GM18498 (cell line): ENCODE results near the gene MYH6.
"Not testable (repeated sequence)": the region's sequence is repeated elsewhere in the genome, so short reads cannot be mapped to it uniquely, and the experiment has no call there.

Experiments used
- ATAC-seq: cut with Tn5 transposase; IDR thresholded peaks from one replicate; pipeline ENCODE4 v1.9.1; 2021; ENCODE audit warnings: mild to moderate bottlenecking, moderate library complexity; ENCODE audit not compliant: unreplicated experiment

MYH6 gene

GRCh38 chr14:23399591-23399990 is 8.5 kb downstream of the MYH6 start:
- ATAC-seq, result no peak

GRCh38 chr14:23399136-23399535 is 8.9 kb downstream of the MYH6 start:
- no peak for ATAC-seq

DNA sequence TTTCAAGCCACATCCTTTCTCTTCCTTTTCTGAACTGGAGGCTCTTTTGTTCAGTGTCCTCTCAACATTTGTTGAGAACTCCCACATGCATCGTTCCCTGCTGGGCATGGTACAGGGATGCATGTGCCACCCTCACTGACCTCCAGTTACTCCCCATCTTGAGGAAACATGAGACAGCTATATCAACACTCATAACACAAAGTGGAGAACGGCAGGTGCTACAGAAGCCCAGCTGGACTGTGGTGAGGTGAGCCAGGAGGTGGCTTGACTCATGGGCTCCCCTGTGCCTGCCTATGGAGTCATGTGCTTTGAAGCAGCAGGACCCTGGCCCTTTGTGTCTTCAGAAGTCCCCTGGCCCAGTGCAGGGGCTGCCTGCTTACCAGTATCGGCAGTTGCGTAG is 9.7 kb downstream of the MYH6 start:
- no peak for ATAC-seq

DNA sequence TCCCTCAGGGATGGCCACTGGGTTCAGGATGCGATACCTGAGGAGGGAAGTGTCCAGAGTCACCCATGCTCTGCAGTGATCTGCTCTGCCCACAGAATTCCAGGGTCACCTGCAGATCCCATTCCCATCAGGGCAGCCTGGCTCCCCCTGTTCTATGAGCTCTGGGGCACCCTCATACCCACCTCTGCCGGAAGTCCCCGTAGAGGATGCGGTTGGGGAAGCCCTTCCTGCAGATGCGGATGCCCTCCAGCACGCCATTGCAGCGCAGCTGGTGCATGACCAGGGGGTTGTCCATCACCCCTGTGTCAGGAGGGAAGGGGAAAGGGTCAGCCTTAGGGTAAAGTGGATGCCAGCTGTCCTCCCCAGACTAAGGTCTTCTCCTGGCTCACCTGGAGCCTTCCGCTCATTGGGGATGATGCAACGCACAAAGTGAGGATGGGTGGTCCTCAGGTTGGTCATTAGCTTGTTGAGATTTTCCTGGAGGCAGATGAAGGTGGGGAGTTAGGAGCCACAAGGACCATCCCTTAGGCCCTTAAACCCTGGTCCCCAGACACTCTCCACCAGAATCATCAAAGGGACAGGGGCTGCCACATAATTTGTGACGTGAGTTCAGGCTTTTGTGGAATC is 11.2 kb downstream of the MYH6 start:
- ATAC-seq, result no peak

GRCh38 chr14:23396126-23396525 is 11.9 kb downstream of the MYH6 start:
- no peak for ATAC-seq

GRCh38 chr14:23392613-23393012 is 15.5 kb downstream of the MYH6 start:
- no peak for ATAC-seq

GRCh38 chr14:23389871-23390270 is 18.2 kb downstream of the MYH6 start:
- ATAC-seq, result not testable (repeated sequence)

GRCh38 chr14:23389396-23389795 is 18.7 kb downstream of the MYH6 start:
- ATAC-seq, result no peak

DNA sequence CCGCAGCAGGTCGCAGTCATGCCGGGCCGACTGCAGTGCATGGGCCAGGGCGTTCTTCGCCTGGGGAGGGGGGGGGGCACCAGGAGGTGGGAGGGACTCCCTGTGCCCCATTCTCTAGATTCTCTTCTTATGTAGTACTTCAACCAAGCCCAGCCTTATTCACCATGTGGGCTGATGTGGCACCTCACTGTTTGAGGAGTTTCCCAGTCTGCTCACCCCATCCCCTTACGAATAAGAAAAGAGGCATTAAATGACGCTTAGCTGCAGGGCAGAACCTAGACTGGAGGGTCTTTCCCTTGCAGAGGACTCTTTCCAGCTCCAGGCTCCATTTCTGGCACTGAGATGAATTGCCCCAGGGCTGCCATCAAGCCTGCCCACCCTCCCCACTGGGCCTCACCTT is 19.1 kb downstream of the MYH6 start:
- no peak for ATAC-seq

- ATAC-seq, result no peak
Measured at GRCh38 chr14:23387916-23388882, 19.9 kb downstream of the MYH6 start.

DNA sequence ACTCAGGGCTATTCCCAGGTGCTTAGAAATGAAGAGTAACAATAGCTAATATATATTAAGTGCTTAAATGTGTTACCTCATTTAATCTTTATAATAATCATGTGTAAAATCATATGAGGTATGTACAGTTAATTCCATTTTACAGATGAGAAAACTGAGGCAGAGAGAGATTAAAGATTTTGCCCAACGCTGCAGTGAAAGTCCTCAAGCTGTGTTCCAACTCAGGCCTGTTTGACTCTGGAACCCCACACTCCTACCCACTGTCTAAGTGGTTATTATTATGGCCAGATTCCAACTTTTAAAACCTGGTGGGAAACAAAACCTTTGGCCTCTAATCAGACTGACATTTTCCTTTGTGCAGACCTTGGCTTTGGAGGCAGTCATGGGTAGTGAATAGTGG is 21.1 kb downstream of the MYH6 start:
- ATAC-seq, result no peak

- not testable (repeated sequence) for ATAC-seq
Measured at GRCh38 chr14:23386266-23386657, 21.8 kb downstream of the MYH6 start.

GRCh38 chr14:23385642-23386265 is 22.3 kb downstream of the MYH6 start:
- ATAC-seq, result no peak

DNA sequence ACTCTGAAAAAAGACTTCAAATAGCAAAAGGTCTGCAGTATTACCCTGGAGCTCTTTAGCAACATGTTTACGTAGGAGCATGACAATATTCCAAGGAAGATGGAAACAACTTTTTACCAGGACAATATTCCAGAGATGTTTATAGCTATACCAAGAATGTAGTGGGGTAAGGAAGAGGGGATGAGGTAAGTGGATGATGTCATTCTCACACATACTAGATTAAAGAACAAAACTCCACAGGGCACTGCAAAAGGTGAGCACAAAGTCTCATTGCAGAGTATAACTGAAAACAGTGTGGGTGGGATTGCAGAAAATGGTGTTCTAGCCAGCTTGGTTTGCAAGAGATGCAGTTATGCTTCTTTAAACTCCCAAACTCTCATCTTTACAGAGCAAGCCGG is 22.8 kb downstream of the MYH6 start:
- ATAC-seq, result no peak

- ATAC-seq, result no peak
Measured at GRCh38 chr14:23384364-23385080, 23.6 kb downstream of the MYH6 start.

GRCh38 chr14:23382731-23383440 is 25.2 kb downstream of the MYH6 start:
- ATAC-seq, result no peak

- ATAC-seq, result no peak
Measured at GRCh38 chr14:23382276-23382675, 25.8 kb downstream of the MYH6 start.

- no peak for ATAC-seq
Measured at GRCh38 chr14:23381871-23382270, 26.2 kb downstream of the MYH6 start.

DNA sequence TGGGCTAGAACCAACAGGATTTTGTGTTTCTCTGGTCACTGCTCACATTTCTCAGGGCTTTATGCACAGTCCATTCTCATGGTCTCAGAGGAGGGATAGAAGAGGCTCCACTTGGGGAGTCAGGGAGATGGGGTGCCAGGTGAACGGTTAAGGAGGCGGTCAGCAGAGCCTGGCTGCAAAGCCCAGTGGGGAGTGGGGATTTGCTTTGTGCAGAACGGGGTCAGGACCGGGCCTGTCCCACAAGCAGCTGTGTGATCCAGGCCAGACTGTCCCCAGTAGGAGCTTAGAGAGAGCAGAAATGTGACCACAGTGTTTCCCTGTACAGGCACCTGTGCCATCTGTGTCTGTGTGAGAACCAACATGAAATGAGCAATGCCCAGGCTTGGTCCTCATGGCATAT is 27.1 kb downstream of the MYH6 start:
- no peak for ATAC-seq

DNA sequence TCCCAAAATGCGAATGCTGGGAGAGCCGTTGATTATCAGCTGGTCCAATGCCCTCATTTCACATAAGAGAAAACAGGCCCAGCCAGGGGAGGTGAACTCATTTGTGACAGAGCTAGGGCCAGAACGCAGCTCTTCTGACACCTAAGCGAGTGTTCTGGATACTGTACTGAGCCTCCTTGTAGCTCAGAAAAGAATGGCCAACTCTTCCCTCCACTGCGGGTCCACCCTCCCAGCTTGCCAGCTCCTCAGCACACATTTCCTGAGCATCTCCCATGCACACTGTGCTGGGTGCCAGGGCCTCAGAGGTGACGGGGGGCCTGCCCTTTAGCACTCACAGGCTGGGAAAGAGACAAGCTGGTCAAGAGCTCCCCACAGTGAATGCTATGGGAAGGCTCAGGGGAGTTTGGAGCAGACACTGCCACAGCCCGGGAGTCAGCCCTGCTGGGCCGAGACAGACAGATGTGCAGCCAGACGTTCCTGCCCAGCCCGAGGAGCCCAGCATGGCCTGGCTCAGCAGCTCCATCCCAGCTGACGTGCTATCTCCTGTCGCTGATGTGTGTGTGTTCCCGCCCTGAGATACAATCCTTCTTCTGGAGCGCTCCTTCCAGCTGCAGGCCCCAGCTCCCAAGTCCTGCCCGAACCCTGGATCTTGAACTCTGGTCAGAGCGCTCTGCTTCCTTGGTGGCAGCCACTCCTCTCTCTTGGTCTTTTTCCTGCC is 27.7 kb downstream of the MYH6 start:
- ATAC-seq, result no peak
